Right atrium auricular region (tissue), 2 donors: ENCODE measurements around the gene CEMIP. TPM values are rescaled to one million over a fixed set of nuclear protein-coding genes. Genes with fewer than 3 reads are reported as not detected.
"Not testable (repeated sequence)": the region's sequence is repeated elsewhere in the genome, so short reads cannot be mapped to it uniquely, and the experiment has no call there.

Experiments
- DNase-seq: peaks from one replicate; pipeline ENCODE4 v3.0.0-alpha.2; 2019; ENCODE audit warnings: low spot score
- H3K27ac ChIP-seq, 2 donors: fragments of 200-600 bp; sonication (generic); 1 replicate in 1 of 2; 2 replicates in 1 of 2; pipeline ENCODE4 v1.5.1; 2016 to 2019
- H3K27me3 ChIP-seq, 2 donors: fragments of 200-600 bp; sonication (generic); one replicate each; pipeline versions ENCODE4 v1.5.1 to v1.6.0; 2017 to 2019
- H3K36me3 ChIP-seq: fragments of 200-600 bp; sonication (generic); one replicate; pipeline ENCODE4 v1.5.1; 2016
- H3K4me1 ChIP-seq, 2 donors: fragments of 200-600 bp; sonication (generic); one replicate each; pipeline versions ENCODE4 v1.5.1 to v1.6.0; 2017 to 2019
- H3K4me3 ChIP-seq, 2 donors: fragments of 200-600 bp; sonication (generic); 1 replicate in 1 of 2; 2 replicates in 1 of 2; pipeline ENCODE4 v1.5.1; 2017 to 2019; ENCODE audit warnings: mild to moderate bottlenecking in 1 of 2, moderate library complexity in 1 of 2
- H3K9me3 ChIP-seq, 2 donors: fragments of 200-600 bp; sonication (generic); one replicate each; pipeline ENCODE4 v1.5.1; 2019
- CTCF ChIP-seq, 2 donors: fragments of 200-600 bp; sonication (generic); IDR thresholded peaks; one replicate each; pipeline ENCODE4 v1.5.1; 2019; ENCODE audit warnings: antibody characterized with exemption in 2 of 2
- total RNA-seq, 2 donors: library from RNA; depleted of rRNA; stranded (reverse); fragments of >200 nt; gene quantifications; one replicate each; pipeline ENCODE4 v1.1.0, GENCODE V29; 2016

The CEMIP gene
- total RNA-seq, 2 donors from 2014 or later, result 0.22 to 2.9 TPM

DNA sequence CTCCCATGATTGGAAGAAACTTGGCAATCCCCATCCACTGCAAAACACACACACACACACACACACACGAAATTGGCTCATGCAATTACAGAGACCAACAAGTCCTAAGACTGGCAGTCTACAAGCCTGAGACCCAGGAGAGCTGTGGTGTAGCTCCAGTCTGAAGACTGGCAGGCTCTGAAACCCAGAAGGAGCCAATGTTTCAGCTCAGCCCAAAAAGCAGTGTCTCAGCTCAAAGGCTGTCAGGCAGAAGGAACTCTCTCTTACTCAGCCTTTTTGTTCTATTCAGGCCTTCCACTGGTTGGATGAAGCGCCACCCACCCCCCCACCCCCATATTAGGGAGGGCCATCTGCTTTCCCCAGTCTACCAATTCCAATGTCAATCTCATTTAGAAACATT is 178.4 kb downstream of the CEMIP start:
- Histone ChIP-seq H3K36me3 (peaks cover 19% of the 10 kb centered on the region), H3K27me3 (no peaks in the 10 kb centered on the region), H3K27ac (no peak overlapping the region), H3K4me3 (no peak overlapping the region), H3K4me1 (no peaks in the 10 kb centered on the region), H3K9me3 (no peaks in the 10 kb centered on the region)
- peak; percentile 53 for DNase-seq
- TF ChIP-seq CTCF (IDR thresholded peaks at IDR 0.05), result no peak

GRCh38 chr15:80957976-80958375 is 178.8 kb downstream of the CEMIP start:
- DNase-seq, result no peak
- Histone ChIP-seq H3K36me3 (peaks cover 15% of the 10 kb centered on the region), H3K9me3 (no peaks in the 10 kb centered on the region), H3K4me3 (no peak overlapping the region), H3K4me1 (no peaks in the 10 kb centered on the region), H3K27me3 (no peaks in the 10 kb centered on the region), H3K27ac (no peak overlapping the region)
- TF ChIP-seq CTCF (IDR thresholded peaks at IDR 0.05), result no peak

DNA sequence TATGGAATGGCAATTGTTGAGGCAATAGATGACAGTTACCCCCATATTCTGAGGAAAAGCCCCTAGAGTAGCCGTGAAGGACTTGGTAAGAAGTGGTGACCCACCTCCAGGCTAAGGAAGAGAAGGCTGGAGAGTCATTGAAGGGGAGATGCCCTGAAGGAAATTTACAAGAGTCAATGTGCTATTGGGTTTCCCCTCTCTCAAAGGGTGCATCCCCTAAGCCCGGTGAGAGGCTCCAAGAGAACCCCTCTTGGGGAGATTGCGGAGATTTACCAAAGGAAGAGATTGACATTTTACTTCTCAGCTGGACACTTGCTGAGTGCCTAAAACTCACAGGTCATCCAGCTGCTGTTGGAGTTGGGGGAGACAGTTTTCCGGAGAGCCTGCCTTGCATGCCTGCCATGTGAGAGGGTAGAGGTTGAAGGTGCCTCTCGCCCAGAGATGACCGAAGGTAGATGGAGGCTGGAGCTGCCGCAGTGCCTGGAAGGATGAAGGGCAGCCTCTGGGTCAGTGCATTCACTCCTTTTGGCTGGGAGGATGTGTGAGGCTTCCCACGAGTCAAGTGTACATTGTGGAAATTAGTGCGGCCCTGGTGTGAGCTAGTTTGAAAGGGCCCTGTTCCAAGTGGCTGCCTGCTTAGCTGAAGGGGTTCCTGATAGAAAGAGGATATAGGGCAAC is 179.8 kb downstream of the CEMIP start:
- Histone ChIP-seq H3K4me3 (no peak overlapping the region), H3K9me3 (no peaks in the 10 kb centered on the region), H3K36me3 (peaks cover 7% of the 10 kb centered on the region), H3K27me3 (no peaks in the 10 kb centered on the region), H3K27ac (no peak overlapping the region), H3K4me1 (no peaks in the 10 kb centered on the region)
- TF ChIP-seq CTCF (IDR thresholded peaks at IDR 0.05), result no peak
- peak; percentile 11 for DNase-seq

GRCh38 chr15:80965454-80965853 is 186.3 kb downstream of the CEMIP start:
- H3K36me3 ChIP-seq, DNase-seq, H3K4me3 ChIP-seq, H3K27me3 ChIP-seq, H3K27ac ChIP-seq, H3K9me3 ChIP-seq, H3K4me1 ChIP-seq: not testable (repeated sequence)

GRCh38 chr15:80966431-80967197 is 187.4 kb downstream of the CEMIP start:
- TF ChIP-seq CTCF (IDR thresholded peaks at IDR 0.05), result no peak
- H3K9me3 ChIP-seq, result no peaks in the 10 kb centered on the region
- no peaks in the 10 kb centered on the region for H3K27me3 ChIP-seq
- H3K27ac ChIP-seq, result no peak overlapping the region
- peak; percentile 48 for DNase-seq
- no peaks in the 10 kb centered on the region for H3K36me3 ChIP-seq
- H3K4me1 ChIP-seq, result peaks cover 0 to 9% of the 10 kb centered on the region in 2 donors
- H3K4me3 ChIP-seq, result no peak overlapping the region

- no peaks in the 10 kb centered on the region for H3K36me3 ChIP-seq
- H3K4me3 ChIP-seq, result no peak overlapping the region
- TF ChIP-seq CTCF (IDR thresholded peaks at IDR 0.05), result no peak
- no peaks in the 10 kb centered on the region for H3K9me3 ChIP-seq
- no peaks in the 10 kb centered on the region for H3K27me3 ChIP-seq
- H3K27ac ChIP-seq, result no peak overlapping the region
- peak; percentile 44 for DNase-seq
- peaks cover 0 to 9% of the 10 kb centered on the region in 2 donors for H3K4me1 ChIP-seq
These were observed 188.3 kb downstream of the CEMIP start for GRCh38 chr15:80967451-80967850.
